Cardiac fibroblast (primary cell): ENCODE data around the gene TBC1D32.
"Not testable (repeated sequence)": the region's sequence is repeated elsewhere in the genome, so short reads cannot be mapped to it uniquely, and the experiment has no call there.

Source experiments
- DNase-seq, 2 donors: peaks; one replicate each; pipeline versions ENCODE4 v3.0.0 to v3.0.0-alpha.2; 2010; ENCODE audit warnings: low read depth in 2 of 2
- H3K4me3 ChIP-seq, 2 donors: replicated peaks in 1 of 2; 1 replicate in 1 of 2; 2 replicates in 1 of 2; pipeline ENCODE4 v1.5.1; 2011; ENCODE audit warnings: low read depth in 2 of 2, low read length in 2 of 2, mild to moderate bottlenecking in 2 of 2, moderate library complexity in 1 of 2
- CTCF ChIP-seq: IDR thresholded peaks from one replicate; pipeline ENCODE4 v1.5.1; 2011; ENCODE audit warnings: low read depth, mild to moderate bottlenecking, low read length, inconsistent platforms

Gene TBC1D32

DNA sequence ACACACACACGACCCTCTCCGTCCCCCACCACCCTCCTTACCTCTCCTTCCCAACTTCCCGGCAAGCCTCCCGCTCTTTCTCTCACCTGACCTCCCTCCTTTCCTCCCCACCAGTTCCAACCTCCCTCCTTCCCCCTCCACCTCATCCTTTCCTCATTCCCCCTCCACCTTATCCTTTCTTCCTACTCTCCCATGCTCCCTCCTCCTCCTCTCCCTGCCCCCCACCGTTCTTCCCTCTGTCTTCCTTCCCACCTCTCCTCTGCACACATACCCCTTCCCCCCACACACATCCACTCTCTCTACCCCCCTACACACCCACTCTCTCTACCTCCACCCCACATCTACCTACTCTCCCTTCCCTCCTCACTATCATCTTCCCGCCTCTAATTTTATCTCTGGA is 144.2 kb downstream of the TBC1D32 start:
- no peak for TF ChIP-seq CTCF
- no peak for DNase-seq

DNA sequence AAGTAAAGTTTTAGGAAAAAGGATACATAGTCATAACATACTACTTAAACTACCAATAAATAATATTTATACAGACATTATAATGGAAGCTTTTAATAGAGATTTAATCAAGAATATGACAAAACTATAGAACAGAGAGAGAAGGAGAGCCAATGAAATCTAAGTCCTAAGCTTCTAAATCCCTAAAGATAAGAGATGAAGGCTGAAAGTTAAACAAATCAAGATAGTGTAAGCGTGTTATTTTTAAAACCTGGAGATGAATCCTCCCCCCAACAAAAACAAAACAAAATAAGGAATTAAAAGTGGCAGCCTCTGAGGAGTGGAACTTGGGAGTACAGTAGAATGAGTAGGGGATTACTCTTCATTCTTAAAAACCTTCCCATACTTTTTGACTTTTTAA is 145.9 kb downstream of the TBC1D32 start:
- DNase-seq: no peak
- no peak overlapping the region for H3K4me3 ChIP-seq
- no peak for TF ChIP-seq CTCF

More for the DNA sequence above, 144.2 kb downstream of the TBC1D32 start:
- H3K4me3 ChIP-seq: no peak overlapping the region

GRCh38 chr6:121187833-121188200 is 146.5 kb downstream of the TBC1D32 start:
- H3K4me3 ChIP-seq: no peak overlapping the region
- DNase-seq: no peak
- TF ChIP-seq CTCF: no peak

GRCh38 chr6:121187200-121187832 is 147.0 kb downstream of the TBC1D32 start:
- no peak for TF ChIP-seq CTCF

DNA sequence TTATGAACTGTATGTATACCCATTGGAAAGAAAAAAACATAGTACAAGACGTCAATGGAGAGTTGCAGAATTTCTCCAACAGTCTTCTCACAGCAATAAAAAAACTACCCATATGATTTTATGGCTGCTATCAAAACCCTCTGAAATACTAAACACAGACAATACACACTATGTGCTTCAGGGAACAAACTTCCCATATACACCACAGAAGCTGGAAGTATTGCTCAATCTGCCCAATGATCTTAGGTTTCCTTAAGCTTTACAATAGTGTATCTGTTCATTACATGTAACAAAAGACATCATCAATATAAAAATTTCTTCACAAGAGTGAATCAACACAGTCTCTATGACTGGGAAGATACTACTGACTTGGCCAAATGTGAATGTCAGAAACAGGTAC is 150.5 kb downstream of the TBC1D32 start:
- no peak for TF ChIP-seq CTCF
- no peak for DNase-seq
- H3K4me3 ChIP-seq: no peak overlapping the region

More at GRCh38 chr6:121187200-121187832, 147.0 kb downstream of the TBC1D32 start:
- no peak for DNase-seq
- no peak overlapping the region for H3K4me3 ChIP-seq

DNA sequence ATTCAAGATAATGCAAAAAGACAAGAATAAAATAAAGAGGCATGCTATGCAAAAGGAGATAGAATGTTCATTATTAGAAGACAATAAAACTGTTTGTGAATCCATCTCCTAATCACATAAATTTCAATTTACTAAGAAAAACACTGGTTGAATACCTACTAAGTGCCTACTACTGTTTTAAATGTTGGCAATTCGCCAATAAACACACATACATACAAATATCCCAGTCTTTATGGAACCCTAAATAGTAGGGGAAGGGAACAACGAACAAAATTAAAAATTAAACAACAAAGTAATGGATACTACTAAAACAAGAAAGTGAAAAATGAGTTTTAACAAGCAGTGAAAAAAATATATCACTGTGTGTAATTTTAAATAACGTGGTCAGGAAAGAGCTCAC is 158.5 kb downstream of the TBC1D32 start:
- TF ChIP-seq CTCF: no peak
- DNase-seq: no peak
- no peak overlapping the region for H3K4me3 ChIP-seq

- not testable (repeated sequence) for DNase-seq, H3K4me3 ChIP-seq
Measured at GRCh38 chr6:121172451-121172850, 161.8 kb downstream of the TBC1D32 start.
